ENCODE data around the gene THUMPD2.
A peak's percentile ranks its signal among the peaks of the same experiment; 100 is the strongest.
"Not testable (repeated sequence)": the region's sequence is repeated elsewhere in the genome, so short reads cannot be mapped to it uniquely, and the experiment has no call there.

Gene THUMPD2

DNA sequence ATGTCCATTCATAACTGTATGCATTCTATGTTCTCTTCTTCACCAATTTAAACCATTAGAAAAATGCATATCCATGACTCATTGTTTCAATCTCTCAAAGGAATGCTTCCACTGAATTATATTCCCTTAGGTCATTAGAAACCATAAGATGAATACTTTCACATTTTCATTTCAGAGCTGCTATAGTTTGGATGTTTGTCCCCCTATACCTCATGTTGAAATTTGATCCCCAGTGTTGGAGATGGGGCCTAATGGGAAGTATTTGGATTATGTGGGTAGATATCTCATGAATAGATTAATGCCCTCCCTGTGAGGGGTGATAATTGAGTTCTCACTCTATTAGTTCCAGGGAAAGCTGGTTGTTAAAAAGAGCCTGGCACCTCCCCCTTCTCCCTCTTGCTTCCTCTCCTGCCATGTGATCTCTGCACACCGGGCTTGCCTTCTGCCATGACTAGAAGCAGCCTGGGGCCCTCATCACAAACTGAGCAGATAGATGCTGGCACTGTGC, 35.7 kb downstream of the THUMPD2 start:
- DNase-seq: peak; percentile 10

DNA sequence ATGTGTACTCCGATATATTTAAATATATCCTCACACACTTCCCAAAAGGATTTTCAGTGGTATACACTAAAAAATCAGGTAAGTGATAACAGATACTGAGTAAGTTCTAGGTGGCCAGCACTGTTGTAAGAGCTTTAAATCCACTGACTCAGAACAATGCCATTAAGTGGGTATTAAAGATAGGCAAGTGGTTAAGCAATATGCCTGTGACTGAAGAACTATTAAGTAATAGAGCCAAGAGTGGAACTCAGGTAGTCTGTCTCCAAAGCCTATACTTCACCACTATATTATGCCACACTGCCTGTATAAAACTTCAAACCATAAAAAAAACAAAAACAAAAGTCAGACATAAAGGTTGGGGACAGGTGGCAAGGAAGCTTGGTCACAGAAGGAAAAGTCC, 37.2 kb downstream of the THUMPD2 start:
- DNase-seq: no peak

DNA sequence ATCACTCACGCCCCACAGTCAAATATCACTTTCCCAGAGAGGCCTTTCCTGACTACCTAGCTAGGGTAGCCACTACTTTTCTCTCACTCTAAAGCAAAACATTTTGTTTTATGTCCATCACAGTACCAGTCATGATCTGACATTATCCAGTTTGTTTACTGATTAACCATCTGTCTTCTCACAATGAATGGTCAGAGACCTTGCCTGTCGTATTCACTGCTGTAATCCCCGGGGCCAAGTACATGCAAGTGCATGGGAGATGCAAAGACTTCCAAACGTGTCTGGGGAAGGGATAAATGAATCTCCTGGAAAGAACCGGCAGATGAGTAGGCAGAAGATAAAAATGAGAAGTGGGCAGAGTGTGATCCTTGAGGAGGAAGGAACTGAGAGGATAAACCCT, 39.7 kb downstream of the THUMPD2 start:
- DNase-seq: no peak

DNA sequence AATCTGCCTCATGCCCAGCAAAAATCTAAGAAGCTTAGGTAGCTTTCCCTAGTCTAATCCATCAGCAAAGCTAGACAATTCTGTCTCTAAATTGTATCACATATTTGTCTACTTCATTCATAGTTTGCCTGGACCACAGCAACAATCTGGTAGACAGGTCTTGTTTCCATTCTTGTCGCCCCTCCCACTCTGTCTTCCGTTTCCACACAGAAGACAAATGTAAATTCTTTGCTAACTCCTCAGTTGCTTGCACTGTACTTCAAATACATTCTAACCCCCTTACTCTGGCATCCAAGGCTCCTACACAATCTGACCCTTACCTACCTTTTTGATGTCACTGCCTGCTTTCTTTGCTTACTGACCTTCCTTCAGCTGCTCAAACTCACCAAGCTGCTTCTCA, 40.1 kb downstream of the THUMPD2 start:
- no peak for DNase-seq

DNA sequence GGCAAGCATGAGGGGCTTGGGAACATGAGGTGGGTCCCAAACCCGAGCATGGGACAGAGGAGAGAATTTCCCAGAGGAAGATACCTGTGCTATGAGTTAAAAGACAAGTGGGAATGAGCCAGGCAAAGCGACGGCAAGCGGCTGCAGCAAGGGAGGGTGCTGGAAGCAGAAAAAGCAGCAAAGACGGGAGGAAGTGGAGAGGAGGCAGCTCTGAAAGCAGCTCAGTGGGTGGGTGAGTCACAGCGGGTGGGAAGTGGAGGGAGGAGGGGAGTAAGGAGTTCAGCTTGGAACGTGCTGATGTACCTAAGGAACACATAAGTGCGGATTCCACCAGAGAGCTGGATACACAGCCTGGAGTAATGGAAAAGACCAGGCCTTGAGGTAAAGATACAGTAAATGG, 41.4 kb downstream of the THUMPD2 start:
- no peak for DNase-seq

DNA sequence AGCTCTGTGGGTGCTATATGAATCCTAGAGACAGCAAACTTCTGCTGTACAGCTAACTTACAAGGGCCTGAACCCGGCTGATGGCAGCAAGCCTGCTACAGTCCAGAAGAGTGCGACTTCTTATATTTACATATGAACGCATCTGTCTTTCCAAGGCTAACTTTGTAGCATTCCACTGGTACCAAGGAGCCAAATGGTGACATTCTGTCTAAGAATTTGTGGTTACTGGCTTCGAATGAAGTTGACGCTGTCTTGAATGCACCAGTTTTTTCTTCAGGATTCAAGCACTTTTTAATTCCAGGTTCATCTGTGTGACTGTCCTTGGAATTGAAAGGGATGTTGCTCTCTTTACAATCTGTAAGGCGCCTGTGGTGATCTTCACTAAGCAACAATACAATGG, 42.4 kb downstream of the THUMPD2 start:
- no peak for DNase-seq

DNA sequence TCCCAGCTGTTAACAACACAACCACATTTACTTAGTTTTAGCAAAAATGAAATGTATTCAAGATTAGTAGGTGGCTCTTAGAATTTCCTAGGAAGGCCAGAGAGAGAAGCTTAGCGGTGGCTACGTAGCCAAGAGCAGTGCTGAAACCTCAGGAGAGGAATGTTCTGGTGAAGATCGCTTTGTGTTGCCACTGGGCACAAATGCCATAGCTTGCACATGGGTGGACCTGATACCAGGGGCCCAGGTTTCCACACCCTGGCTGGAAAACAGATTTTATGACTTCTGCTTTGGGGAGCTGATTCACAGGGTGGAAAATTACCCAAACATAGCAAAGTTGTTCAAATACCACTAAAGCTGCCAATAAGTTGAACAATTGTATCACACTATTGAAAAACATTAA, 43.4 kb downstream of the THUMPD2 start:
- no peak for DNase-seq

DNA sequence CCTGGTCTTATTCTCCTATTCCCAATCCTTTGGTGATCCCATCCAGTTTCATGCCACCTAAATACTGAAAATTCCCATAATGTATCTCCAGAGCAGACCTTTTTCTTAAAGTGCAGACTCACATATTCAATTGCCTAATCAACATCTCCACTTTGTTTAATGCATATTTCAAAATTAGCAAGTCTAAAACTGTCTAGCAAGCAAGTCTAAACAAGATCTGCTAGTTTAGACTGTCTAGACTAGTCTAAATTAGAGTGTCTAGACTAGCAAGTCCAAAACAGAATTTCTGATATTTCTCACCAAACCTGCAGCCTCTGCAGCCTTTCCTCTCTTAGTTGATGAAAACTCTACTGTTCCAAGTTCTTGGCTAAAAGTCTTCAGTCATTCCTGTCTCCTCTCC, 44.6 kb downstream of the THUMPD2 start:
- DNase-seq: no peak

DNA sequence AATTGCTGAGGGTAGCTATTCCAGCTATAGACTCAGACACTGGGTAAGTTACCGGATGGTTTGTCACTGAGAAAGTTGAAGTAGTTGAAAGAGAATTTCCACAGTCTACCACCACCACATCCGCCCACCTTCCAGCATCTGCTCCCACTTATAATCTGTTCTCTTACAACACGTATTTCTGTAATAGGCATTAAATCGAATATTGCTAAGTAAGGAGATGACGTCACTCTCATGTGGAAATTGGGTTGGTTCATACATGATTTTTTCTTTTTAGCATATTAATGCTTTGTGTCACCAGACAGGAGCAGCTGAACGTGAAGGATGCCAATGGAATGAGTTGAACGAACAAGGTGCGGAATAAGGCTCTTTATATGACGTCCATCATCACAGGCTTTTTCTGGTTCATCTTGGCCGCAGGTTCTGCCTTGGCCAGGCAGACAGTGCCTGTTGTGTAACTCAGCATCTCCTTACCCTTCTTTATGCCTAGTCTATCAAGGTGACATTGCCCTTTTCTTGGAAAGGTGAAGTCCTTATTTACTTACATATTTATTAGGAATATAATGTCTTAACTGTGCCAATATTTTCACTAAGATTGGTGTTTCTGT, 45.9 kb downstream of the THUMPD2 start:
- DNase-seq: no peak

DNA sequence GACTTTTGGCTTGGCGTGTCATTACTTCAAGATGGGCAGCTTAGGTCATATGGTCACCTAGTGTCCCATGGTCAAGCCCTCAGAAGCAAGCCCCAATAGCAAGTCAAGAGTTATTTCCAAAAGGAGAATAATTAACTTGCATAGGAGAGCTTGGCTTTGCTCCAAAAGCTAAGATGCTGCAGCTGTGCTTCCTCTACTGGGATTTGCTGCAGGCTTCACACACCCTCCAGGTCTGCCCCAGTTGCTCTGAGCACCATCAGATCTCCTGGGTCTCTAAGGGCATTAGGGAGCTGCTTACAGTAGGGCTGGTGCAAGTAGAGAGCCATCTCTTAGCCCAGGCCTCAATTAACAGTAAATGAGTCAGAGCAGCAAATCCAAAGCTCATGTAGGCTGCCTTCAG, 46.6 kb downstream of the THUMPD2 start:
- DNase-seq: peak; percentile 22

DNA sequence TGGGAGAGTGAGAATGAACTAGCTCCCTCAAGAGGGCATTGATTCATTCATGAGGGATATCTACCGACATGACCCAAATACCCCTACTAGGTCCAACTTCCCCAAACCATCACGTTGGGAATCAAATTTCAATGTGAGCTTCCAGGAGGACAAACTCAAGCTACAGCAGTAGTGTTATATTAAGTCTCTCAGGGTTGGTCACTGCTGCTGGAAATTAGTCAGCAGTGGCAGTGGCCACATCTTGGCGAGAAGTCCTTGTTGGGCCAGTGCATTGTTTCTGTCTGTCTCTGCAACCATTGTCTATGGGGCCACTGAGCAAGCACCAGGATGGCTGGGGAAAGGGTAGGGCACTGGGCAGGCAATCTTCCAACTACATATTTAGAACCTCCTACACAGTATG, 47.5 kb downstream of the THUMPD2 start:
- DNase-seq: no peak

DNA sequence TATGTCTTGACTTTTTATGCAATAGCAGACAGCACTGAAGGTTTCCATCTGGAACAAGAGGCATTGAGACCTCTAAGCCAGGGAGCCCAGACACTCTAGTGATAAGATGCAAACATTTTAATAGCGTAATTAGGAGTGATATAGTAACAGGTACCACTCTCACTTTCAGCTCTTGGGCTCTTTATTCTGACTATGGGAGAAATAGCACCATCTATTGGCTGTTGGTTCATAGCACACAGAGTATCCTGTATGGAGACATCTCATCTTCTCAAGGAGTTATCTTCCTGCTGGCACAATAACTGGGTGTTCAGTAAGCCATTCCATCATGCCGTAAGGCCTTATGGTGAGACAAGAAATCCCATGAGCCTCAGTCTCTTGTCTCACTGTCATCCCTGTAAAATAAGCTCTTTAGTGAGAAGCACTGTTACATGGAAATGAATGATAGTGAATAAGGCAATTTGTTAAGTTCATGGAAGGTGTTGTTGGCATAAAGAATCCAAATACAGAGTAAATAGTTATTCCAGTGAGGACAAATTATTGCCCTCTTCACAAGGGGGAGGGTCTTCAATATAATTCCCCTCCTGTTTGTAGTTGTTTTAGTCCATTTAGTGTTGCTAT, 48.3 kb downstream of the THUMPD2 start:
- peak; percentile 56 for DNase-seq

DNA sequence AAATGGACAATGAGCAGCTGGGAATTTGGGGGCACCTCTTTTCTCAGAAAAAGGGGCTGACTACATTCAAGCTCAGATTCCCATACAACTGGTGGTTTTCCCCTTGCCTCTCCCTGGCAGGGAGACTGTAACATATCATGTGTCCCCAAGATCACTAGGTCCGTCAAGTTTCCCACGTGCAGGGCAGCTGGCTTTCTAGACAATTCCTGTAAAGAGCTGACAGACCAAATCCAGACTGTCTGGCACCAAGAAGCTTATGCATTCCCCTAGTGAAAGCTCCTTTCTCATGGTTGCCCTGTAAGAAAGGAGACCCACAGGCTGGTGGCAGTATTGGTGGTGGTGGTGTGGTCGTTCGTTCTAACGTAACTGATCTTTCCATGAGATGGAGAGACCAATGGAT, 48.8 kb downstream of the THUMPD2 start:
- DNase-seq: no peak

DNA sequence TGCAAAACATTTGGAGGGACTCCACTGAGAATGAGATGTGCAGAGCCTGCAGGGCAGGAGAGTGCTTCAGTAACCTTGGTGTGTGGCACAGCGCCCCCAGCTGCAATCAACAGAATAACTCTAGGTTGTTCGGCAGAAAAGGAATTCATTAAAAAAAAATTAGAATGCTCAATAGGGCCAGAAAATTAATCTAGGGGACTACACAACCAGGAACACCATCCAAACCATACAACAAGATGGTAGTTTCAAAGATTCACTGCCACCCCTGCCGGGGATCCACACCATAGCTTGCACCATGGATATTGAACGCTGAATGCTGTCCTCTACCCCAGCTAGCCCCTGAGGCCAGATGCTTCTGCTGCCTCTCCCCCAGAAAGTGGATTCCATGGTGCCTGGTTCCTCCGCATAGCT, 50.1 kb downstream of the THUMPD2 start:
- peak; percentile 64 for DNase-seq

DNA sequence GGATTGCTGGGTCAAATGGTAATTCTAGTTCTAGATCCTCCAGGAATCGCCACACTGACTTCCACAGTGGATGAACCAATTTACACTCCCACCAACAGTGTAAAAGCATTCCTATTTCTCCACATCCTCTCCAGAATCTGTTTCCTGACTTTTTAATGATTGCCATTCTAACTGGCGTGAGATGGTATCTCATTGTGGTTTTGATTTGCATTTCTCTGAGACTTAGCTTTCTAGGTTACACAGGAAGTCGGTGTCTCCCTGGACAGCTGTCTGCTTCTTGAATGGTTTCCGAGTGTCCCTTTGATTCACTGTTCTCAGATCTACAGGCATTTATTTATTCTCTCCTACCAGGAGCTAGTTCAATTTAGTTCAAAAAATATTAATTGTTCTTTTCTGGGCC, 51.0 kb downstream of the THUMPD2 start:
- not testable (repeated sequence) for DNase-seq

DNA sequence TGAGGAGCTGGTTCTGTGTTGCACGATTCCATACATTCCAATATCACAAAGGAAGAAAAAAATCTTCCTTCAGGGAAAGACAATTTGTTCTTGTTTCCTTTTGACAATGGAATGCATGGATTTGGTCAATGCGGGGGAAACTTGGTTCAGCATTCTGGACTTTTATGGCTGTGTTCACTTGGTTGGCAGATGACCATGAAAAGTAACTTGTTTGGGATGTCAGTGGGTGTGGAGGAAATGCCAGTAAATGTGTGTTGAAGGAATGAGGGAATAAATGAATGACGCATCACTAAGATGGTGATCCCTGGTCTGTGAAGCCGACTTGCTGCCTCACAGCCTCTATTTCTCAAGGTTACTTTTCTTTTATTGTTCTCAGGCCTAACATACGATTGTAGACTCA, 53.7 kb downstream of the THUMPD2 start:
- DNase-seq: no peak

DNA sequence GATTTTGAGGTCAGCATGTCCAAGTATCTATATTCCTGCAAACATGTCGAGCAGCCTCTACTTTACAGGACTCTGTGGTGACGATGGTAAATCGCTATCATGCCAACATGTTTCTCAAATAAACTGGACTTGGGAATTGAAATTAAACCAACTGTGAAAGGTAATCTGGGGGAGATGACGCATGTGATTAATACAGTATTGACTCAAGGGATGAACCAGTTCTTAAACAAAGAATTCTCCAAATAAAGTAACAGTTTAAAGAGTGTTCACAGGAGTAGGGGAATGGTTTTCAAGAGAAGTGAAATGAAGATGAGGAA, 54.3 kb downstream of the THUMPD2 start:
- DNase-seq: peak; percentile 11

DNA sequence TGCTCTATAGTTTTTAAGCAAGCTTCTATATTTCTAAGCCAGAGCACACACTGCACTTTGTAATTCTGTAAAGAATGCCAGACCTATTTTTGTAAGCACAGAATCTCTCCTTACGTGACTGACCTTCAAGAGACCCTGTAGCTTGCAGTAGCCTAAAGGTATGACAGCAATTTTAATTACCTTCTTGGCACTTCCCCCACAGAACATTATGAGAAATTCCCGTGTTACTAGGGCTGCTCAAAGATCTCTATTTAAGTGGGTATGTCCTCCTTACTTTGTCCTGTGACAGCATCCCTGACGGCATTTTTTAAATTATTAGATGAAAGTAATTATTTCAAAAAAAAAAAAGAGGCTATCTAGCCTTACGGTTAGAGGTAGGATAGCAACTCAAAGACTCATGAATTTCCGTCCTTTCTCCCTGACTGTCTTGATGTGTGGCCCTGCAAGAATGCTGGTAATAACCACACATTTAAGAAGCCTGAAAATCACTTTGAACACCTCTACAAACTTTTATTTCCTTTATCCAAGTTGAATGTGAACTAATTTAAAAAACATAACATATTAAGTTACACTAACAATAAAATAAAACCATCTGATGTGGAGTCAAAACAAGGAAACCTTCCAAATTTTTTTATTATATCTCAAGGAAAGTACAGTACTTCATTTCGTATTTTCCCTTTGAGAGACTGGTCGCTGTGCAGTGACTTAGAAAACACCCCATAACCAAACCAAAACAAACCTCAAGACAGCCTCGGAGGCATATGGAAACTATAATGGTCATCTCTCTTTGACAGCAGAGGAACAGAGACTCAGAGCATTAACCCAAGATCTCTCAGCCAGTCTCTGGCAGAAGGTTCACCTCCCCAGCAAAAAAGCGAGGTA, 54.9 kb downstream of the THUMPD2 start:
- DNase-seq: no peak

DNA sequence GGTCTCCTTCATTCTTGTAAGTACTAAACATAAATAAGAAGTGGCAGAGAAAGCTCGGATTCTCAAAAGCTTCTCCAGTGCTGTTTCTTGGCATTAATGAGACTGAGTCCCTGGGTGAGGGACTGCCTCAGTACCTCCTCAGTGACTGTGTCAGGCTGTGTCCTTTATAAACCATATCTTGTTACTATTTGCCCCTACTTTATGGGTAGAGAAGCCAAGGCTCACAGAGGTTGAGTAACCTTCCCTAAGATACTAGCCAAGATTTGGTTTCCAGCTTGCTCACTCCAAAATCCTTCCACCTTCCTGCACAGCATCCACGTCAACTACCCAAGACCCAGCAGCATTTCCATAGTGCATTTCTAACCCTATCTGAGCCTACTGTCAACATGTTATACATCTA, 55.6 kb downstream of the THUMPD2 start:
- no peak for DNase-seq

DNA sequence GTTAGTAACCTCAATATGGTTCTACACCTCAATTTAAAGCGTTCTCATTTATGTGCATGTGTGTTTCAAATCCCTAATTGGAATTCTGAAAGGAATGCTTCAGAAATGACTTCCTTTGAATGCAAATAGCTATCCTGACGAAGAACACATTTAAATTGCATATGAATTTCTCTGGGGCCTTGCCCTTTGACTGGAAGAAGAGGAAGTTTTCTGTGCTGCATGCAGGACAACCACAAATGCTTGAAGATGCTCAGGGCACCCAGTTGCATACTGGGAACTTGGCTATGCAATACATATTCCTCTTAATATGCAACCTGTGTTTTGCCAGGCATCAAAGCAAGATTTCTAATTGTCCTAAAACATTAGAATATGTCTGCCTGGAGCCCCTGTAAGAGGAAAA, 58.1 kb downstream of the THUMPD2 start:
- DNase-seq: no peak

DNA sequence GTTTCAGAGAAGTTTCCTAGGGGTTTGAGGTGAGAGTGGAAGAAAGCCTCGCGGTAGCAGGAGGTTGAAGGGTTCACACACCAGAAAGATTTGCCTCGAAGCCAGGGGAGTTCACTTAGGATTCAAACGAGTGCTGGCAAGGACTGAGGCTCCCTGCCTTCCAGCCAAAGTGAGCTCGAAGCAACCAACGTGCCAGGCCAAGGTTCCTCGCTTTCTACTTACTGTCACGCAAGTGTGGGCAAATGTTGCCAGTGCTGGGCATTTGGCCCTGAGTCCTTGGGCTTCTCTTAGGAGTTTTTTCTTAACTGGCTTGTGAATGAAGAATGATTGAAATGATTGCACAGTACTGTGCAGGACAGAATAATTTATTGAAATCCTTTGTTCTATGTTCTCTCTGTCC, 59.7 kb downstream of the THUMPD2 start:
- DNase-seq: no peak

DNA sequence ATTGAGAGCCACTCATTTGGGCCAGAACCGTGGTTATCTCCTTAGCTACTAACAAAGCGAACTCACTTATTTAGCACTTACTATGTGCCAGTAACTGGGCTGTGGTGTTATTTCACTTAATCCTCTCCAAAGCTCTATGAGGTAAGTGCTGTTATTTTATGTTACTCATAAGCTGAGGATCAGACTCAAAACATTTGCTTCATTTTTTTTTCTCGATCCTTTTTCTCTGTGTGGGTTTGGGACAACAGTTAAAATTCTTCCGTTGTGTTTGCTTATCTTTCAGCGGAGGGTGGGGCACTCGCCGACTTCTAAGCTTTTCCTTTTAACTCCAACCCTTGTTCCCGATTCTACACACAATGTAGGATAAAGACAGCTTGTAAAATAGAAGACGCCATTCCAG, 60.6 kb downstream of the THUMPD2 start:
- no peak for DNase-seq

DNA sequence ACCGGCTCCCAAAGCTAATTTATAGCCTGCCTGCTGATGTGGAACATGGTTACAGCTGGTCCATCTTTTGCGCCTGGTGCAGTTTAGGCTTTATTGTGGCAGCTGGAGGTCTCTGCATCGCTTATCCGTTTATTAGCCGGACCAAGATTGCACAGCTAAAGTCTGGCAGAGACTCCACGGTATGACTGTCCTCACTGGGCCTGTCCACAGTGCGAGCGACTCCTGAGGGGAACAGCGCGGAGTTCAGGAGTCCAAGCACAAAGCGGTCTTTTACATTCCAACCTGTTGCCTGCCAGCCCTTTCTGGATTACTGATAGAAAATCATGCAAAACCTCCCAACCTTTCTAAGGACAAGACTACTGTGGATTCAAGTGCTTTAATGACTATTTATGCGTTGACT, 62.0 kb downstream of the THUMPD2 start:
- DNase-seq: no peak

DNA sequence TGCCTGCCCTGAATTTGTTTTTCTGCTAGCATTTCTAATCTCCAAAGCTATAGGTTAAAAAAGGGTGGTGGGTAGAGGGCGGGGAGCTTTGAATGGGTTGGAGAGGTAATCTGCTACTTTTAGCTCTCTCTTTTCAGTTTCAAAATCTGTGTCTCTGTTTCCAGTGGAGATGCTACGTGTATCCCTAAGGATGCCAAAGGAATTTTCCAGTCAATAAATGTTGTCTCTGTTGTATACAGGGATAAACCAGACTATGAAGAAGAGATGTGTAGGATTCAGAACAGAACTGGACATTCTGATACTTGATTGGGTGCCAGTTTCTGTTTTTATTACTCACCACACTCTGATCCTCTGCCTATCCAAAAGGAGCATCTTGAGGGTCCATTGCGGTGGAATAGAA, 63.2 kb downstream of the THUMPD2 start:
- no peak for DNase-seq
